ENCODE measurements around the gene SMAD4.
"Not testable (repeated sequence)": the region's sequence is repeated elsewhere in the genome, so short reads cannot be mapped to it uniquely, and the experiment has no call there.

The SMAD4 gene

DNA sequence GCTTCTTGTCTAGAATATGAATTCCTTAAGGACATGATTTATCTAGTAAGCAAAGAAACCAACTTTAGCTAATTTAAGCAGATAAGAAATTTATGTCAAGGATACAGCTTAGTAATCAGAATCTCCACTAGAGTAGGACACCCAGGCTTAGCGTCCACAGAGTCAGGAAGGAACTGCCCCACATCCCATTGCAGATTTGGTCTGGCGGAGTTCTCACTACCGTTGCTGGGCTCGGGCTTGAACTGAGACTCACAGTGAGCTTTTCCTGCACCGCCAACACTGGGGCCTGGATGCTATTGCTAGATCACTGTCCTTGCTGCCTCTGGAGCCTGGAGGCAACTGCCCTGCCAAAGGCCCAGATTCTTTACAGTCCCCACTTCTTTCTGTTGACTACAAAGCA is 68.1 kb downstream of the SMAD4 start:
- Histone ChIP-seq H3K36me3 (ENCODE audit: insufficient read depth, low read length) (no peaks in the 10 kb centered on the region), H3K4me1 (ENCODE audit: insufficient read depth, low read length) (no peaks in the 10 kb centered on the region), H3K9ac (ENCODE audit: low read depth, low read length) (no peak overlapping the region), H3K9me3 (ENCODE audit: control insufficient read depth, insufficient read depth, low read length) (no peaks in the 10 kb centered on the region; the same call in none of the 2 replicates)

- H3K9ac ChIP-seq (ENCODE audit: low read depth, low read length), result no peak overlapping the region
- H3K9me3 ChIP-seq (ENCODE audit: control insufficient read depth, insufficient read depth, low read length), result no peaks in the 10 kb centered on the region; the same call in none of the 2 replicates
- no peaks in the 10 kb centered on the region for H3K4me1 ChIP-seq (ENCODE audit: insufficient read depth, low read length)
- H3K36me3 ChIP-seq (ENCODE audit: insufficient read depth, low read length), result no peaks in the 10 kb centered on the region
Measured at GRCh38 chr18:51098513-51098912, 68.5 kb downstream of the SMAD4 start.

- Histone ChIP-seq H3K9me3 (ENCODE audit: control insufficient read depth, insufficient read depth, low read length) (no peaks in the 10 kb centered on the region; the same call in none of the 2 replicates), H3K36me3 (ENCODE audit: insufficient read depth, low read length) (no peaks in the 10 kb centered on the region), H3K4me1 (ENCODE audit: insufficient read depth, low read length) (no peaks in the 10 kb centered on the region), H3K9ac (ENCODE audit: low read depth, low read length) (no peak overlapping the region)
Measured at GRCh38 chr18:51100385-51101120, 70.5 kb downstream of the SMAD4 start.

- Histone ChIP-seq H3K36me3 (ENCODE audit: insufficient read depth, low read length) (no peaks in the 10 kb centered on the region), H3K4me1 (ENCODE audit: insufficient read depth, low read length) (no peaks in the 10 kb centered on the region), H3K9me3 (ENCODE audit: control insufficient read depth, insufficient read depth, low read length) (no peaks in the 10 kb centered on the region; the same call in 1 of the 2 replicates), H3K9ac (ENCODE audit: low read depth, low read length) (no peak overlapping the region)
Measured at GRCh38 chr18:51107082-51107481, 77.1 kb downstream of the SMAD4 start.

GRCh38 chr18:51107598-51108305 is 77.7 kb downstream of the SMAD4 start:
- no peaks in the 10 kb centered on the region for H3K36me3 ChIP-seq (ENCODE audit: insufficient read depth, low read length)
- no peaks in the 10 kb centered on the region for H3K4me1 ChIP-seq (ENCODE audit: insufficient read depth, low read length)
- no peaks in the 10 kb centered on the region for H3K9me3 ChIP-seq (ENCODE audit: control insufficient read depth, insufficient read depth, low read length)
- H3K9ac ChIP-seq (ENCODE audit: low read depth, low read length), result no peak overlapping the region

GRCh38 chr18:51108330-51108729 is 78.3 kb downstream of the SMAD4 start:
- Histone ChIP-seq H3K9me3 (ENCODE audit: control insufficient read depth, insufficient read depth, low read length) (no peaks in the 10 kb centered on the region), H3K36me3 (ENCODE audit: insufficient read depth, low read length) (no peaks in the 10 kb centered on the region), H3K9ac (ENCODE audit: low read depth, low read length) (no peak overlapping the region), H3K4me1 (ENCODE audit: insufficient read depth, low read length) (no peaks in the 10 kb centered on the region)

GRCh38 chr18:51110073-51110797 is 80.2 kb downstream of the SMAD4 start:
- Histone ChIP-seq H3K9ac (ENCODE audit: low read depth, low read length) (no peak overlapping the region), H3K36me3 (ENCODE audit: insufficient read depth, low read length) (no peaks in the 10 kb centered on the region), H3K4me1 (ENCODE audit: insufficient read depth, low read length) (no peaks in the 10 kb centered on the region), H3K9me3 (ENCODE audit: control insufficient read depth, insufficient read depth, low read length) (no peaks in the 10 kb centered on the region)

DNA sequence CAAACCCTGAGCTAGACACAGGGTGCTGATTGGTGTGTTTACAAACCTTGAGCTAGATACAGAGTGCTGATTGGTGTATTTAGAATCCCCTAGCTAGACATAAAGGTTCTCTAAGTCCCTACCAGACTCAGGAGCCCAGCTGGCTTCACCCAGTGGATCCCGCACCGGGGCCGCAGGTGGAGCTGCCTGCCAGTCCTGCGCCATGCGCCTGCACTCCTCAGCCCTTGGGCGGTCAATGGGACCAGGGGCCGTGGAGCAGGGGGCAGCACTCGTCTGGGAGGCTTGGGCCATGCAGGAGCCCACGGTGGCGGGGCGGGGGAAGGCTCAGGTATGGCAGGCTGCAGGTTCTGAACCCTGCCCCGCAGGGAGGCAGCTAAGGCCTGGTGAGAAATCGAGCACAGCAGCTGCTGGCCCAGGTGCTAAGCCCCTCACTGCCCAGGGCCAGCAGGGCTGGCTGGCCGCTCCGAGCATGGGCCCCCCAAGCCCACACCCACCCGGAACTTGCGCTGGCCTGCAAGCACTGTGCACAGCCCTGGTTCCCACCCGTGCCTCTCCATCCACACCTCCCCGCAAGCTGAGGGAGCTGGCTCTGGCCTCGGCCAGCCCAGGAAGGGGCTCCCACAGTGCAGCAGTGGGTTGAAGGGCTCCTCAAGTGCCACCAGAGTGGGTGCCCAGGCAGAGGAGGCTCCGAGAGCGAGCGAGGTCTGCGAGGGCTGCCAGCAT is 81.8 kb downstream of the SMAD4 start:
- not testable (repeated sequence) for H3K4me1 ChIP-seq (ENCODE audit: insufficient read depth, low read length); H3K36me3 ChIP-seq (ENCODE audit: insufficient read depth, low read length); H3K9ac ChIP-seq (ENCODE audit: low read depth, low read length); H3K9me3 ChIP-seq (ENCODE audit: control insufficient read depth, insufficient read depth, low read length)

- H3K36me3 ChIP-seq (ENCODE audit: insufficient read depth, low read length); H3K9ac ChIP-seq (ENCODE audit: low read depth, low read length); H3K9me3 ChIP-seq (ENCODE audit: control insufficient read depth, insufficient read depth, low read length); H3K4me1 ChIP-seq (ENCODE audit: insufficient read depth, low read length): not testable (repeated sequence)
Measured at GRCh38 chr18:51116996-51117395, 87.0 kb downstream of the SMAD4 start.

DNA sequence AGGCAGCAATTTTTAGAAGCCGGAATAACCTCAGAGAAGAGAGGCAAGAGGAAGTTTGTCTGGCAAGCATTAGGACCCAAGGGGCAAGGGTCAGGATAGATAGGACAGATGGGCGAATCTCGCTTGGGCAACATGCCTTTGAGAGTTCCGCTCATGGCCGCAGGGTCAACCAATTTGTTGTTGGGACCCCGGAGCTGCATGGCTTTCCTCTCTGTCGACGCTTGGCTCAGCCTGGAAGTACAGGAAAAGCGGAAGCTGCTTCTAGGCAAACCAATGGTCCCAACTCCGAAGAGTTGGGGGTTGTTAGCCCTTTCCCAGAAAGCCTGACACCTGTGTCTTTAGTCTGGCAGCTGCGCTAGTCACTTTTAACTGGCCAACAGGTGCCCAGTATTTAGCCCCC is 89.5 kb downstream of the SMAD4 start:
- not testable (repeated sequence) for H3K9me3 ChIP-seq (ENCODE audit: control insufficient read depth, insufficient read depth, low read length); H3K4me1 ChIP-seq (ENCODE audit: insufficient read depth, low read length); H3K9ac ChIP-seq (ENCODE audit: low read depth, low read length); H3K36me3 ChIP-seq (ENCODE audit: insufficient read depth, low read length)

DNA sequence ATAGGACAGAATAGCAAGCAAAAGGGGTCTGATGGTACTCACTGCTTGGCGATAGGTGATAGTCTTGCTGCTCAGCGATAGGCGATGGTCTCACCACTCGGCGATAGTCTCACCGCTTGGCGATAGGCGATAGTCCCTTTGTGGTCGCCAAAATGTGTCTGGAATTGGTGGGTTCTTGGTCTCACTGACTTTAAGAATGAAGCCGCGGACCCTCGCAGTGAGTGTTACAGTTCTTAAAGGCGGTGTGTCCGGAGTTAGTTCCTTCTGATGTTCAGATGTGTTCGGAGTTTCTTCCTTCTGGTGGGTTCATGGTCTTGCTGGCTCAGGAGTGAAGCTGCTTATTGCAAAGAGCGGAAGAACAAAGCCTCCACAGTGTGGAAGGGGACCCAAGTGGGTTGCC is 90.0 kb downstream of the SMAD4 start:
- not testable (repeated sequence) for H3K9me3 ChIP-seq (ENCODE audit: control insufficient read depth, insufficient read depth, low read length); H3K36me3 ChIP-seq (ENCODE audit: insufficient read depth, low read length); H3K4me1 ChIP-seq (ENCODE audit: insufficient read depth, low read length); H3K9ac ChIP-seq (ENCODE audit: low read depth, low read length)

DNA sequence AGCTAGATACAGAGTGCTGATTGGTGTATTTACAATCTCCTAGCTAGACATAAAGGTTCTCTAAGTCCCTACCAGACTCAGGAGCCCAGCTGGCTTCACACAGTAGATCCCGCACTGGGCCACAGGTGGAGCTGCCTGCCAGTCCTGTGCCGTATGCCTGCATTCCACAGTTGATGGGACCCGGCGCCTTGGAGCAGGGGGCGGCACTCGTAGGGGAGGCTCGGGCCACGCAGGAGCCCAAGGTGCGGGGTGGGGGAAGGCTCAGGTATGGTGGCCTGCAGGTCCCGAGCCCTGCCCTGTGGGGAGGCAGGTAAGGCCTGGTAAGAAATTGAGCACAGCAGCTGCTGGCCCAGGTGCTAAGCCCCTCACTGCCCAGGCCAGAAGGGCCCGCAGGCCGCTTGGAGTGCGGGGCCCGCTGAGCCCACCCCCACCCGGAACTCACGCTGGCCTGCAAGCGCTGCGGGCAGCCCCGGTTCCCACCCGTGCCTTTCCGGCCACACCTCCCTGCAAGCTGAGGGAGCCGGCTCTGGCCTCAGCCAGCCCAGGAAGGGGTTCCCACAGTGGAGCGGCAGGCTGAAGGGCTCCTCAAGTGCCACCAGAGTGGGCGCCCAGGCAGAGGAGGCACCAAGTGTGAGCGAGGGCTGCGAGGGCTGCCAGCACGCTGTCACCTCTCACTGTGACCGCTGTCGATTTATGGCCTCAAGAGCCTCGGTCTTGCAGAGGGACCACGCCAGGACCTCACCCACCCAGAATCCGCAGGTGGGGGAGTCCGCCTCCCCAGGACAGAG is 91.0 kb downstream of the SMAD4 start:
- Histone ChIP-seq H3K9me3 (ENCODE audit: control insufficient read depth, insufficient read depth, low read length) (no peaks in the 10 kb centered on the region; the same call in 1 of the 2 replicates), H3K4me1 (ENCODE audit: insufficient read depth, low read length) (no peaks in the 10 kb centered on the region), H3K9ac (ENCODE audit: low read depth, low read length) (no peak overlapping the region), H3K36me3 (ENCODE audit: insufficient read depth, low read length) (no peaks in the 10 kb centered on the region)

DNA sequence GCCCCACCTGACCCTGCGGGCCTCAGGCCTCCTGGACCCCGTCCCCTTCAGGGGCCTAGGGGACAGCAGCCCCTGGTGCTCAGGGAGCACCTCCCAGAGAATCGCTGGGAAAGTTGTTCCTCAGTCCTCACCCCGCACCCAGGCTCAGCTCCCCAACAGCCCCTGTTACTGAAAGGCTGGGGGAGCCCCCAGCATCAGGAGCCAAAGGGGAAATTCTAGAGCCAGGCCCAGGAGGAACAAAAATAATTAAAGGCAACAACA is 91.5 kb downstream of the SMAD4 start:
- H3K9me3 ChIP-seq (ENCODE audit: control insufficient read depth, insufficient read depth, low read length), result no peaks in the 10 kb centered on the region; the same call in 1 of the 2 replicates
- H3K36me3 ChIP-seq (ENCODE audit: insufficient read depth, low read length), result no peaks in the 10 kb centered on the region
- no peaks in the 10 kb centered on the region for H3K4me1 ChIP-seq (ENCODE audit: insufficient read depth, low read length)
- no peak overlapping the region; the same call in 1 of the 2 replicates for H3K9ac ChIP-seq (ENCODE audit: low read depth, low read length)

All from ES-I3 (cell line).